A549 treated with Hydrocortisone at 1 μM for 4 hours (cell line): ENCODE results near the gene KRTAP20-3. TPM values are rescaled to one million over a fixed set of nuclear protein-coding genes. Genes with fewer than 3 reads are reported as not detected.

ENCODE experiments used
- total RNA-seq: library from RNA; stranded (reverse); fragments of 200-300 nt; extraction: Qiagen RNA extraction; gene quantifications from 5 replicates; pipeline ENCODE4 v1.2.3, GENCODE V29; 2022

The KRTAP20-3 gene
- total RNA-seq = not detected in 5 replicates

DNA sequence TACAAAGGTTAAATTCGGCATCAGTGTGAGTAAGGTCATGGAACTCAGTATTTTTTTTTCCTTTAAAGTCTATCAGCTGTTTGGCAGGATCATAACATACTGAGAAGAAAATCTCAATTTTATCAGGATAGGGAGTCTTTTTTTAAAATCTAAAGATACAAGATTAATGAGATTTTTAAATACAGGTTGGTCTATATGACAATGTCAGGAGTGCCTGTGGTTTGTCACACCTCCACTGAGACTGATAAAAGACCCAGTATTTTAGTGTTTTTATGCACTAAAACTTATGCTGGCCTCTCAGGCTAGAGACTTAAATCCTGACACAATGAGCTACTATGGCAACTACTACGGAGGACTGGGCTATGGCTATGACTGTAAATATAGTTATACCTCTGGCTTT, at the start of gene KRTAP20-3:
KRTAP20-3 (plus strand) TSS at position 301 of the 400 bp plus-strand sequence.

DNA sequence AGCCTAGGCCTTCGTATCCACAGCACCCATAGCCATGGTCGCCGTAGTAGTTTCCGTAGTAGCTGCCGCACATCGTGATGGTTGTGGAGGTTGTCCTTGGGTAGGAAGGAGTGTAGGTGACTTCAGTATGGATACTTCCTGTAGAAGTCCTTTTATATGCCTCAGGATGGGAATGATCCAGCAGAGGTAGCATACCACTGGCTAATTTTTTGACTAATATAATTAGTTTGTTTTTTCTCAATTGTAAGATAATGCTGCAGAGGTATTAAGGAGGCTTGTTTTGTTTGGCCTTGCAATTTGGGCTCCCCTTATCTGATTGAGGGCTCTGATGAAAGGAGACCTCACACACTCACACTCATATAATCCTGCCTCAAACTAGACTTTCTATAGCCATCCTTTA, 43.9 kb upstream of the KRTAP20-3 start, which contains the start of gene KRTAP6-2:
KRTAP6-2 (minus strand) TSS at position 101 of the 400 bp plus-strand sequence; CDS start at position 73, 28 bp downstream.

DNA sequence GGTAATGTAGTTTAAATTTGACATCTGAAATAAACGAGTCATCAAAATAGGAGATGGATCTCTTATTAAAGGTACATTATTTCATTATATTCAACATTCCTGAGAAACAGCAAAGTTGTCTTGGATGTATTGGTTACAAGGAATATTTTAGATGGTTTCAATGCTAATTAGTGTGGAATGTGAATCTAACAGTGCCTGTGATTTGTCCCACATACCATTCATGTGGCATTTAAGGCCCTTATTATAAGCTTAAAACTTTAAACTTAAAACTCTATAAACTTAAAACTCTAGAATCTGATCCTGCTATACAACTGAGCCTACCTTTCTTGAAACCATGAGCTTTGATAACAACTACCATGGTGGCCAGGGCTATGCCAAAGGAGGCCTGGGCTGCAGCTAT, 41.9 kb upstream of the KRTAP20-3 start, which contains the start of gene KRTAP22-1:
KRTAP22-1 (plus strand) TSS at position 301 of the 400 bp plus-strand sequence.

DNA sequence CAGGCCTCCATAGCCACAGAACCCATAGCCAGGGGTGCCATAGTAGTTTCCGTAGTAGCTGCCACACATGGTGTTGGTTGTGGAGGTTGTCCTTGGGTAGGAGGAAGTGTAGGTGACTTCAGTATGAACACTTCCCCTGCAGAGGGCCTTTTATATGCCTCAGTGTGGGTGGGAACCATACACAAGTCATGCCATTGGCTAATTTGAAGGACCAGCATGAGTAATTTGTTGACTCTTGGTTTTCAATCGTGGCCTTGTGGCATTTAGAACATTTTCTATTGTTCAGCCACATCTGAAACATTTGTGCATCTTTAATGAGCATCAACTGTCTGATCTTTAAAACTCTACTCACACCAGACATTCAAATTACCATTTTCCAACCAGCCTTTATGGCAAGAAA, 28.8 kb upstream of the KRTAP20-3 start, which contains the start of gene KRTAP6-1:
KRTAP6-1 (minus strand) TSS at position 95 of the 400 bp plus-strand sequence; CDS start at position 69, 26 bp downstream.

DNA sequence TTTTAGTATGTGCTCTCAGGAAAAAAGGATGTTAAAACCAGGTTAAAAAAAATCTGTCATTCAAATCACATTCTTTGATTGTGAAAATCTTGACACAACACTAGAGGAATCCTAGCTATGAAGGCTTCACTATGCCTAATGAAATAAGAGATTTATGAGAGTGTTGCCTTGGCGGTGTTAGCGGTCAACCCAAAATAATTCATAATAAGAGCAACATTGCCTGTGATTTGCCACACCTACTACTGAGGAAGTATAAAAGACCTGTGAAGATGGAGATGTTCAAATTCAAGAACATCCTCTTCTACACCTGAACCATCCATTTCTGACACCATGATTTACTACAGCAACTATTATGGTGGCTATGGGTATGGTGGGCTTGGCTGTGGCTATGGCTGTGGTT, 26.5 kb upstream of the KRTAP20-3 start, which contains the start of gene KRTAP20-1:
KRTAP20-1 (plus strand) TSS at position 301 of the 400 bp plus-strand sequence; CDS start at position 331, 30 bp downstream.

DNA sequence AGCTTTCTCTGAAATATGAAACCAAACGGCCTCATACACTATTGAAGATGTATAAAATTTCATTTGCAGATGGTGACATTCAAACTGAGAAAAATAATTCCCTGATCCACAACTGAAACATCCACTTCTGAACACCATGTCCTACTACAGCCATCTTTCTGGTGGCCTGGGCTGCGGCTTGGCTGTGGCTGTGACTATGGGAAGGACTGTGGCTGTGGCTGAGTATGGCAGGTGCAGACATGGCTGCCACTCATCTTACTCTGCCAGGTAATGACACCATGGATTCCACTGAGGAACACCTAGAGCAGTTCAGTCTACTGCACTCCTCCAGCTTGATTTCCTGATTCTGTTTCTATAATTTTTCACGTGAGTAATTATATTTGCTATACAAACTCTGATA, 22.1 kb upstream of the KRTAP20-3 start, which contains the start of gene KRTAP20-4:
KRTAP20-4 (plus strand) TSS at position 106 of the 400 bp plus-strand sequence.

DNA sequence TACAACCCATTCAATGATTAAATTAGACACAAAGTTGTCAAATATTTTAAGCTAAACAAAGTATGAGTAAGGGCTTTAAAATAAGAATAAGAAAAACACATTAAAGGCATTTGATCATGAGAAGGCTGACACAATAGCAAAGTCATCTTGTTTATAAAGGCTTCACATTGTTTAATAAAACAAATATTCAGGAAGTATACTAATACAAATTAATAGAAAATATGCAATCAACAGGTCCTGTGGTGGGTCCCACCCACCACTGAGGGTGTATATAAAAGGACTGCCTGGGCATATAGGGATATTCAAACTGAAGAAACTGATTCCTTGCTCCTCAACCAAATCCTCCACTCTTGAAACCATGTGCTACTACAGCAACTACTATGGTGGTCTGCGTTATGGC, 7.8 kb upstream of the KRTAP20-3 start, which contains the start of gene KRTAP20-2:
KRTAP20-2 (plus strand) TSS at position 301 of the 400 bp plus-strand sequence; CDS start at position 359, 58 bp downstream.

Other genes with a start within 250 kb of the KRTAP20-3 start
- gene KRTAP13-1, start 246.8 kb upstream of the KRTAP20-3 start, total RNA-seq = not detected in 5 replicates
- gene KRTAP13-3, start 216.9 kb upstream of the KRTAP20-3 start, total RNA-seq = not detected in 5 replicates
- gene KRTAP13-4, start 212.6 kb upstream of the KRTAP20-3 start, total RNA-seq = not detected in 5 replicates
- gene KRTAP15-1, start 202.6 kb upstream of the KRTAP20-3 start, total RNA-seq = not detected in 5 replicates
- gene KRTAP19-1, start 162.5 kb upstream of the KRTAP20-3 start, total RNA-seq = not detected in 5 replicates
- not detected in 5 replicates for gene KRTAP19-2, start 155.4 kb upstream of the KRTAP20-3 start, total RNA-seq
- gene KRTAP19-3, start 150.9 kb upstream of the KRTAP20-3 start, total RNA-seq = not detected in 5 replicates
- gene KRTAP19-4, start 145.7 kb upstream of the KRTAP20-3 start, total RNA-seq = not detected in 5 replicates
- gene KRTAP19-5, start 140.7 kb upstream of the KRTAP20-3 start, total RNA-seq = not detected in 5 replicates
- gene KRTAP19-6, start 101.0 kb upstream of the KRTAP20-3 start, total RNA-seq = not detected in 5 replicates
- gene KRTAP19-7, start 81.5 kb upstream of the KRTAP20-3 start, total RNA-seq = not detected in 5 replicates
- gene KRTAP22-2, start 52.5 kb upstream of the KRTAP20-3 start, total RNA-seq = not detected in 5 replicates
- not detected in 5 replicates for gene KRTAP6-3, start 50.4 kb upstream of the KRTAP20-3 start, total RNA-seq
- gene KRTAP6-2, start 44.0 kb upstream of the KRTAP20-3 start, total RNA-seq = not detected in 5 replicates
- not detected in 5 replicates for gene KRTAP22-1, start 41.8 kb upstream of the KRTAP20-3 start, total RNA-seq
- gene KRTAP6-1, start 28.9 kb upstream of the KRTAP20-3 start, total RNA-seq = not detected in 5 replicates
- gene KRTAP20-1, start 26.4 kb upstream of the KRTAP20-3 start, total RNA-seq = not detected in 5 replicates
- not detected in 5 replicates for gene KRTAP20-4, start 22.2 kb upstream of the KRTAP20-3 start, total RNA-seq
- not detected in 5 replicates for gene KRTAP20-2, start 7.7 kb upstream of the KRTAP20-3 start, total RNA-seq
- not detected in 5 replicates for gene KRTAP21-3, start 75.9 kb downstream of the KRTAP20-3 start, total RNA-seq
- not detected in 5 replicates for gene KRTAP21-2, start 104.4 kb downstream of the KRTAP20-3 start, total RNA-seq
- gene KRTAP21-1, start 112.6 kb downstream of the KRTAP20-3 start, total RNA-seq = not detected in 5 replicates
- not detected in 5 replicates for gene KRTAP8-1, start 170.4 kb downstream of the KRTAP20-3 start, total RNA-seq
- not detected in 5 replicates for gene KRTAP7-1, start 186.9 kb downstream of the KRTAP20-3 start, total RNA-seq
- gene KRTAP11-1, start 238.7 kb downstream of the KRTAP20-3 start, total RNA-seq = not detected in 5 replicates